H9 (cell line): ENCODE measurements around the gene NPB. TPM values are rescaled to one million over a fixed set of nuclear protein-coding genes. Genes with fewer than 3 reads are reported as not detected.

ENCODE experiments used
- DNase-seq: peaks from one replicate; pipeline ENCODE4 v3.0.0-alpha.2; 2017
- H2AFZ ChIP-seq: one replicate; pipeline ENCODE4 v1.6.1; 2013; ENCODE audit warnings: mild to moderate bottlenecking, low read length, control low read depth, moderate library complexity
- H2AK5ac ChIP-seq: 2 replicates; pipeline ENCODE4 v1.6.1; 2013; ENCODE audit warnings: low read length, control low read depth, mixed read lengths; ENCODE audit not compliant: insufficient read length
- H2BK120ac ChIP-seq: one replicate; pipeline ENCODE4 v1.6.1; 2013; ENCODE audit warnings: low read depth, mild to moderate bottlenecking, low read length, control low read depth, inconsistent platforms; ENCODE audit not compliant: poor library complexity, severe bottlenecking
- H2BK12ac ChIP-seq: 2 replicates; pipeline ENCODE4 v1.6.1; 2013; ENCODE audit warnings: low read length, control low read depth, mixed read lengths, low read depth; ENCODE audit not compliant: insufficient read length
- H2BK15ac ChIP-seq: 2 replicates; pipeline ENCODE4 v1.6.1; 2013; ENCODE audit warnings: low read depth, low read length, control low read depth
- H2BK20ac ChIP-seq: one replicate; pipeline ENCODE4 v1.6.1; 2013; ENCODE audit warnings: low read depth, mild to moderate bottlenecking, low read length, control low read depth, inconsistent platforms; ENCODE audit not compliant: poor library complexity, severe bottlenecking
- H2BK5ac ChIP-seq: 2 replicates; pipeline ENCODE4 v1.6.1; 2013; ENCODE audit warnings: low read length, control low read depth, mixed read lengths; ENCODE audit not compliant: insufficient read length
- H3K14ac ChIP-seq: 2 replicates; pipeline ENCODE4 v1.6.1; 2013; ENCODE audit warnings: low read length, control low read depth; ENCODE audit not compliant: insufficient read depth
- H3K18ac ChIP-seq: 2 replicates; pipeline ENCODE4 v1.6.1; 2013; ENCODE audit warnings: low read depth, mild to moderate bottlenecking, mixed read lengths, low read length, control low read depth; ENCODE audit not compliant: insufficient read length
- H3K23ac ChIP-seq: 2 replicates; pipeline ENCODE4 v1.6.1; 2013; ENCODE audit warnings: low read length, control low read depth, mixed read lengths, low read depth; ENCODE audit not compliant: insufficient read length
- H3K23me2 ChIP-seq: 2 replicates; pipeline ENCODE4 v1.6.1; 2013; ENCODE audit warnings: low read depth, mild to moderate bottlenecking, mixed read lengths, low read length, control low read depth; ENCODE audit not compliant: insufficient read length, poor library complexity, severe bottlenecking
- H3K27ac ChIP-seq: 2 replicates; pipeline ENCODE4 v1.5.1; 2013; ENCODE audit warnings: low read length, control low read depth, mixed read lengths, low read depth; ENCODE audit not compliant: insufficient read length
- H3K27me3 ChIP-seq: 2 replicates; pipeline ENCODE4 v1.6.1; 2013; ENCODE audit warnings: low read length, control low read depth, inconsistent platforms; ENCODE audit not compliant: insufficient read depth
- H3K4ac ChIP-seq: 2 replicates; pipeline ENCODE4 v1.6.1; 2013; ENCODE audit warnings: low read depth, mild to moderate bottlenecking, control low read depth, inconsistent platforms, low read length, moderate library complexity
- H3K4me1 ChIP-seq: 2 replicates; pipeline ENCODE4 v1.6.1; 2013; ENCODE audit warnings: low read length, control low read depth, inconsistent platforms; ENCODE audit not compliant: insufficient read depth
- H3K4me2 ChIP-seq: 2 replicates; pipeline ENCODE4 v1.6.1; 2013; ENCODE audit warnings: low read length, control low read depth, mixed read lengths; ENCODE audit not compliant: insufficient read length, insufficient read depth
- H3K56ac ChIP-seq: 2 replicates; pipeline ENCODE4 v1.6.1; 2013; ENCODE audit warnings: low read depth, mild to moderate bottlenecking, mixed read lengths, low read length, control low read depth; ENCODE audit not compliant: insufficient read length
- H3K79me1 ChIP-seq: 2 replicates; pipeline ENCODE4 v1.6.1; 2013; ENCODE audit warnings: low read depth, mild to moderate bottlenecking, moderate library complexity, low read length, control low read depth, inconsistent platforms; ENCODE audit not compliant: insufficient read depth, poor library complexity, severe bottlenecking
- H3K79me2 ChIP-seq: 2 replicates; pipeline ENCODE4 v1.6.1; 2013; ENCODE audit warnings: low read length, control low read depth, inconsistent platforms; ENCODE audit not compliant: insufficient read depth
- H3K9ac ChIP-seq: 2 replicates; pipeline ENCODE4 v1.6.1; 2013; ENCODE audit warnings: low read length, control low read depth, mixed read lengths; ENCODE audit not compliant: insufficient read length; ENCODE audit errors: extremely low read depth
- H3K9me3 ChIP-seq: one replicate; pipeline ENCODE4 v1.6.1; 2013; ENCODE audit warnings: low read depth, low read length, inconsistent platforms; ENCODE audit not compliant: control insufficient read depth
- H3T11ph ChIP-seq: one replicate; pipeline ENCODE4 v1.6.1; 2013; ENCODE audit warnings: mild to moderate bottlenecking, low read length, control low read depth, inconsistent platforms
- H4K20me1 ChIP-seq: one replicate; pipeline ENCODE4 v1.6.1; 2013; ENCODE audit not compliant: control insufficient read depth, insufficient read length, insufficient read depth
- H4K5ac ChIP-seq: 2 replicates; pipeline ENCODE4 v1.6.1; 2013; ENCODE audit warnings: low read depth, mild to moderate bottlenecking, mixed read lengths, low read length, control low read depth; ENCODE audit not compliant: insufficient read length
- H4K8ac ChIP-seq: replicated peaks from 2 replicates; pipeline ENCODE4 v1.6.1; 2013; ENCODE audit warnings: low read length, control low read depth, mixed read lengths, low read depth; ENCODE audit not compliant: insufficient read length
- H4K91ac ChIP-seq: 2 replicates; pipeline ENCODE4 v1.6.1; 2013; ENCODE audit warnings: low read depth, mild to moderate bottlenecking, moderate library complexity, mixed read lengths, low read length, control low read depth; ENCODE audit not compliant: insufficient read length
- H3K27ac Mint-ChIP-seq, 3 experiments: 2 replicates in 2 of 3; 3 replicates in 1 of 3; pipeline ENCODE4 v1.8.0; 2020 to 2021; ENCODE audit warnings: mixed read lengths in 3 of 3, mild to moderate bottlenecking in 1 of 3, moderate library complexity in 1 of 3
- H3K27me3 Mint-ChIP-seq: 2 replicates; pipeline ENCODE4 v1.8.0; 2021; ENCODE audit warnings: low read depth, mild to moderate bottlenecking, moderate library complexity, mixed read lengths
- H3K36me3 Mint-ChIP-seq, 3 experiments: 2 replicates in 2 of 3; 3 replicates in 1 of 3; pipeline ENCODE4 v1.8.0; 2020 to 2021; ENCODE audit warnings: low read depth in 3 of 3, mixed read lengths in 3 of 3; ENCODE audit not compliant: insufficient read depth in 1 of 3
- H3K4me1 Mint-ChIP-seq, 2 experiments: 2 replicates each; pipeline ENCODE4 v1.8.0; 2020; ENCODE audit warnings: mixed read lengths in 2 of 2
- H3K4me3 Mint-ChIP-seq, 2 experiments: 2 replicates in 1 of 2; 3 replicates in 1 of 2; pipeline ENCODE4 v1.8.0; 2020 to 2021; ENCODE audit warnings: mild to moderate bottlenecking in 2 of 2, mixed read lengths in 2 of 2, moderate library complexity in 1 of 2
- H3K9me3 Mint-ChIP-seq, 2 experiments: 2 replicates in 1 of 2; 3 replicates in 1 of 2; pipeline ENCODE4 v1.8.0; 2020; ENCODE audit warnings: mild to moderate bottlenecking in 2 of 2, mixed read lengths in 2 of 2, moderate library complexity in 1 of 2
- WGBS: extraction: QIAGEN DNeasy Blood & Tissue Kit; methylation state at CpG from one replicate; pipeline ENCODE4 v1.1.7; 2013; ENCODE audit warnings: missing lambda C conversion rate, low lambda C conversion rate, mixed read lengths; ENCODE audit not compliant: insufficient read length; ENCODE audit errors: extremely low coverage; 5-methylcytosine and 5-hydroxymethylcytosine counted together
- total RNA-seq: library from RNA; stranded (reverse); gene quantifications from 2 replicates; pipeline ENCODE4 v1.2.1, GENCODE V29; 2021
- TF ChIP-seq, protein P1 (sequence below): fragments of 200-600 bp; sonication (generic); conservative IDR thresholded peaks from 3 replicates; pipeline ENCODE4 v1.8.0; 2021; ENCODE audit warnings: antibody characterized with exemption, mild to moderate bottlenecking

The NPB gene
- total RNA-seq, 1 experiment from 2014 or later, result 2.1 TPM

DNA sequence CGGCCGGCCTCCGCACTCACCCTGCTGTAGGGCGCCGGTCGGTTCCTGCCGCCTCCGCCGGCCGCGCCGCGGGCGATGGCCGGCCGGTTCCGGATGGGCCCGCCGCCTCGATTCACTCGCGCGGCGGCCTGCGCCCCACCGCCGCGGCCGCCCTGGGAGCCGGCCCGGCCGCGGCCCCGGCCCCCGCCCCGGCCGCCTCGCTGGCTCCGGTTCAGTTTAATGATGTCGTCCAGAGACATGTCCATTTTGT lies 10.8 kb upstream of the NPB start:
- Histone ChIP-seq H3K79me2 (peaks cover 17% of the 10 kb centered on the region; the same call in 1 of the 2 replicates), H4K5ac (no peak overlapping the region), H3K9ac (peak overlapping the region; percentile 83), H3K4me2 (no peak overlapping the region), H3T11ph (no peak overlapping the region), H2BK15ac (no peak overlapping the region), H2AK5ac (no peak overlapping the region), H3K23me2 (peaks cover 7% of the 10 kb centered on the region), H3K27me3 (no peaks in the 10 kb centered on the region), H3K18ac (no peak overlapping the region), H3K56ac (no peak overlapping the region), H3K9me3 (no peaks in the 10 kb centered on the region), H4K8ac (no peak overlapping the region), H3K79me1 (peaks cover 24% of the 10 kb centered on the region), H3K4ac (no peak overlapping the region), H3K23ac (no peak overlapping the region), H3K14ac (peak overlapping the region; percentile 68; the same call in 1 of the 2 replicates), H4K20me1 (no peaks in the 10 kb centered on the region), H2BK5ac (no peak overlapping the region), H2AFZ (no peak overlapping the region), H2BK20ac (no peak overlapping the region), H4K91ac (no peak overlapping the region), H2BK12ac (no peak overlapping the region), H3K27ac (no peak overlapping the region), H3K4me1 (no peaks in the 10 kb centered on the region), H2BK120ac (no peak overlapping the region)
- Mint-ChIP-seq H3K4me1 (peaks cover 3 to 16% of the 10 kb centered on the region in 2 experiments; a peak in 3 of 4 replicates), H3K9me3 (no peaks in the 10 kb centered on the region), H3K36me3 (peaks cover 39 to 63% (median 59%) of the 10 kb centered on the region in 3 experiments), H3K4me3 (peak overlapping the region; percentile 89 to 96), H3K27ac (peak overlapping the region; percentile 98 to 99 (median 98)), H3K27me3 (no peaks in the 10 kb centered on the region)
- TF ChIP-seq, protein P1, sequence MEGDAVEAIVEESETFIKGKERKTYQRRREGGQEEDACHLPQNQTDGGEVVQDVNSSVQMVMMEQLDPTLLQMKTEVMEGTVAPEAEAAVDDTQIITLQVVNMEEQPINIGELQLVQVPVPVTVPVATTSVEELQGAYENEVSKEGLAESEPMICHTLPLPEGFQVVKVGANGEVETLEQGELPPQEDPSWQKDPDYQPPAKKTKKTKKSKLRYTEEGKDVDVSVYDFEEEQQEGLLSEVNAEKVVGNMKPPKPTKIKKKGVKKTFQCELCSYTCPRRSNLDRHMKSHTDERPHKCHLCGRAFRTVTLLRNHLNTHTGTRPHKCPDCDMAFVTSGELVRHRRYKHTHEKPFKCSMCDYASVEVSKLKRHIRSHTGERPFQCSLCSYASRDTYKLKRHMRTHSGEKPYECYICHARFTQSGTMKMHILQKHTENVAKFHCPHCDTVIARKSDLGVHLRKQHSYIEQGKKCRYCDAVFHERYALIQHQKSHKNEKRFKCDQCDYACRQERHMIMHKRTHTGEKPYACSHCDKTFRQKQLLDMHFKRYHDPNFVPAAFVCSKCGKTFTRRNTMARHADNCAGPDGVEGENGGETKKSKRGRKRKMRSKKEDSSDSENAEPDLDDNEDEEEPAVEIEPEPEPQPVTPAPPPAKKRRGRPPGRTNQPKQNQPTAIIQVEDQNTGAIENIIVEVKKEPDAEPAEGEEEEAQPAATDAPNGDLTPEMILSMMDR, result no peak
- WGBS, result no CpG with 5 or more reads among the region's 40 CpGs
- no peak for DNase-seq
